Superior temporal gyrus (tissue), 1 donor: Measurements from ENCODE around the gene CLEC16A.

ENCODE experiments used
- DNase-seq: peaks from one replicate; pipeline ENCODE4 v3.0.0-alpha.2; 2016; ENCODE audit errors: extremely low spot score

CLEC16A gene

GRCh38 chr16:11038777-11039176 lies 94.4 kb downstream of the CLEC16A start:
- DNase-seq = no peak

GRCh38 chr16:11039726-11040125 lies 95.4 kb downstream of the CLEC16A start:
- DNase-seq = no peak

GRCh38 chr16:11042191-11042590 lies 97.8 kb downstream of the CLEC16A start:
- no peak for DNase-seq

GRCh38 chr16:11045441-11045840 lies 101.1 kb downstream of the CLEC16A start:
- no peak for DNase-seq

- DNase-seq = no peak
Observed at GRCh38 chr16:11045846-11046245, 101.5 kb downstream of the CLEC16A start.

GRCh38 chr16:11046382-11046931 lies 102.1 kb downstream of the CLEC16A start:
- no peak for DNase-seq

GRCh38 chr16:11047057-11047456 lies 102.7 kb downstream of the CLEC16A start:
- no peak for DNase-seq

GRCh38 chr16:11047939-11048800 lies 103.8 kb downstream of the CLEC16A start:
- no peak for DNase-seq

- no peak for DNase-seq
Observed at GRCh38 chr16:11049396-11050059, 105.2 kb downstream of the CLEC16A start.

GRCh38 chr16:11050536-11050935 lies 106.2 kb downstream of the CLEC16A start:
- no peak for DNase-seq

GRCh38 chr16:11050944-11051343 lies 106.6 kb downstream of the CLEC16A start:
- no peak for DNase-seq

GRCh38 chr16:11051430-11051829 lies 107.1 kb downstream of the CLEC16A start:
- no peak for DNase-seq

GRCh38 chr16:11051879-11052808 lies 107.8 kb downstream of the CLEC16A start:
- DNase-seq = no peak

GRCh38 chr16:11053916-11054460 lies 109.6 kb downstream of the CLEC16A start:
- DNase-seq = no peak

GRCh38 chr16:11056090-11056992 lies 112.0 kb downstream of the CLEC16A start:
- no peak for DNase-seq

- DNase-seq = peak; percentile 21
Observed at GRCh38 chr16:11056993-11057649, 112.8 kb downstream of the CLEC16A start.

GRCh38 chr16:11057711-11058345 lies 113.5 kb downstream of the CLEC16A start:
- DNase-seq = no peak

GRCh38 chr16:11058832-11059231 lies 114.5 kb downstream of the CLEC16A start:
- no peak for DNase-seq

GRCh38 chr16:11059588-11059987 lies 115.2 kb downstream of the CLEC16A start:
- DNase-seq = no peak
